Stimulated activated CD4-positive, alpha-beta T cell treated with anti-CD3 and anti-CD28 coated beads, Interleukin-12 subunit alpha, Interleukin-12 subunit beta, amount 100 ng/mL, for 48 hours (primary cell): ENCODE results near the gene MED27.

Experiments used
- DNase-seq, 3 donors: peaks; one replicate each; pipeline ENCODE4 v3.0.0-alpha.2; 2020; ENCODE audit warnings: low read depth in 2 of 3, low spot score in 1 of 3

Gene MED27

GRCh38 chr9:132000659-132001058 is 79.0 kb downstream of the MED27 start:
- no peak for DNase-seq

- DNase-seq, result peak in 1 of 3 donors; percentile 8
Measured at GRCh38 chr9:131999692-132000551, 79.7 kb downstream of the MED27 start.

- no peak for DNase-seq
Measured at GRCh38 chr9:131997779-131998178, 81.9 kb downstream of the MED27 start.

- no peak for DNase-seq
Measured at GRCh38 chr9:131997076-131997475, 82.6 kb downstream of the MED27 start.

GRCh38 chr9:131995382-131995781 is 84.3 kb downstream of the MED27 start:
- DNase-seq, result no peak

- no peak for DNase-seq
Measured at GRCh38 chr9:131994364-131995125, 85.1 kb downstream of the MED27 start.

GRCh38 chr9:131992906-131993657 is 86.6 kb downstream of the MED27 start:
- no peak for DNase-seq

GRCh38 chr9:131987232-131987631 is 92.4 kb downstream of the MED27 start:
- no peak for DNase-seq

GRCh38 chr9:131986576-131986975 is 93.1 kb downstream of the MED27 start:
- no peak for DNase-seq

- DNase-seq, result no peak
Measured at GRCh38 chr9:131986089-131986488, 93.6 kb downstream of the MED27 start.

- DNase-seq, result no peak
Measured at GRCh38 chr9:131984564-131984963, 95.1 kb downstream of the MED27 start.

GRCh38 chr9:131982671-131983239 is 96.9 kb downstream of the MED27 start:
- no peak for DNase-seq

- DNase-seq, result no peak
Measured at GRCh38 chr9:131982102-131982501, 97.6 kb downstream of the MED27 start.

- no peak for DNase-seq
Measured at GRCh38 chr9:131981116-131981776, 98.4 kb downstream of the MED27 start.

GRCh38 chr9:131980267-131981016 is 99.2 kb downstream of the MED27 start:
- no peak for DNase-seq

- DNase-seq, result no peak
Measured at GRCh38 chr9:131977109-131977838, 102.4 kb downstream of the MED27 start.

GRCh38 chr9:131976157-131977108 is 103.2 kb downstream of the MED27 start:
- DNase-seq, result no peak

GRCh38 chr9:131972889-131973288 is 106.8 kb downstream of the MED27 start:
- DNase-seq, result no peak
